ENCODE measurements around the gene NTRK2.

Gene NTRK2

GRCh38 chr9:84996716-84997115 is 327.2 kb downstream of the NTRK2 start:
- H3K4me2 ChIP-seq (ENCODE audit: low read length), result no peak overlapping the region
- H3F3A ChIP-seq (ENCODE audit: insufficient read depth, low read length), result no peaks in the 10 kb centered on the region
- no peaks in the 10 kb centered on the region for H3K79me2 ChIP-seq (ENCODE audit: insufficient read depth, low read length)
- H3K27ac ChIP-seq (ENCODE audit: low read depth, low read length, poor library complexity, severe bottlenecking), result no peak overlapping the region
- H3K9ac ChIP-seq (ENCODE audit: low read length), result no peak overlapping the region
- H2AFZ ChIP-seq (ENCODE audit: low read length), result no peak overlapping the region
- no peaks in the 10 kb centered on the region for H3K9me3 ChIP-seq (ENCODE audit: low read length)
- no peaks in the 10 kb centered on the region for H3K36me3 ChIP-seq (ENCODE audit: insufficient read depth, low read length)
- TF ChIP-seq CTCF (IDR thresholded peaks at IDR 0.05; ENCODE audit: low read length), result no peak
- no peak for TF ChIP-seq EZH2 (IDR thresholded peaks at IDR 0.05; ENCODE audit: borderline replicate concordance, low read length)
- H3K4me1 ChIP-seq (ENCODE audit: insufficient read depth, low read length, severe bottlenecking), result no peaks in the 10 kb centered on the region
- no peaks in the 10 kb centered on the region for H3K27me3 ChIP-seq (ENCODE audit: insufficient read depth, low read length)
- H3K4me3 ChIP-seq (ENCODE audit: low read depth, low read length, poor library complexity, severe bottlenecking), result no peak overlapping the region
- no peaks in the 10 kb centered on the region for H4K20me1 ChIP-seq (ENCODE audit: insufficient read depth, low read length)
- no peaks in the 10 kb centered on the region for H3K9me2 ChIP-seq (ENCODE audit: low read depth, low read length)

GRCh38 chr9:84997472-84997871 is 327.9 kb downstream of the NTRK2 start:
- Histone ChIP-seq H3K27ac (ENCODE audit: low read depth, low read length, poor library complexity, severe bottlenecking) (no peak overlapping the region), H4K20me1 (ENCODE audit: insufficient read depth, low read length) (no peaks in the 10 kb centered on the region), H3K9me3 (ENCODE audit: low read length) (no peaks in the 10 kb centered on the region), H3K36me3 (ENCODE audit: insufficient read depth, low read length) (no peaks in the 10 kb centered on the region), H3K79me2 (ENCODE audit: insufficient read depth, low read length) (no peaks in the 10 kb centered on the region), H3F3A (ENCODE audit: insufficient read depth, low read length) (no peaks in the 10 kb centered on the region), H2AFZ (ENCODE audit: low read length) (no peak overlapping the region), H3K4me2 (ENCODE audit: low read length) (no peak overlapping the region), H3K9ac (ENCODE audit: low read length) (no peak overlapping the region), H3K4me1 (ENCODE audit: insufficient read depth, low read length, severe bottlenecking) (no peaks in the 10 kb centered on the region), H3K9me2 (ENCODE audit: low read depth, low read length) (no peaks in the 10 kb centered on the region), H3K4me3 (ENCODE audit: low read depth, low read length, poor library complexity, severe bottlenecking) (no peak overlapping the region), H3K27me3 (ENCODE audit: insufficient read depth, low read length) (no peaks in the 10 kb centered on the region)
- no peak for TF ChIP-seq CTCF (IDR thresholded peaks at IDR 0.05; ENCODE audit: low read length)

- no peak overlapping the region for H2AFZ ChIP-seq (ENCODE audit: low read length)
- H3K36me3 ChIP-seq (ENCODE audit: insufficient read depth, low read length), result no peaks in the 10 kb centered on the region
- H3K79me2 ChIP-seq (ENCODE audit: insufficient read depth, low read length), result no peaks in the 10 kb centered on the region
- no peak overlapping the region for H3K27ac ChIP-seq (ENCODE audit: low read depth, low read length, poor library complexity, severe bottlenecking)
- no peaks in the 10 kb centered on the region for H3K9me2 ChIP-seq (ENCODE audit: low read depth, low read length)
- TF ChIP-seq CTCF (IDR thresholded peaks at IDR 0.05; ENCODE audit: low read length) (no peak), EZH2 (IDR thresholded peaks at IDR 0.05; ENCODE audit: borderline replicate concordance, low read length) (no peak)
- no peaks in the 10 kb centered on the region for H3K27me3 ChIP-seq (ENCODE audit: insufficient read depth, low read length)
- no peaks in the 10 kb centered on the region for H3F3A ChIP-seq (ENCODE audit: insufficient read depth, low read length)
- no peak overlapping the region for H3K9ac ChIP-seq (ENCODE audit: low read length)
- no peak overlapping the region for H3K4me2 ChIP-seq (ENCODE audit: low read length)
- no peaks in the 10 kb centered on the region for H4K20me1 ChIP-seq (ENCODE audit: insufficient read depth, low read length)
- no peak overlapping the region for H3K4me3 ChIP-seq (ENCODE audit: low read depth, low read length, poor library complexity, severe bottlenecking)
- H3K9me3 ChIP-seq (ENCODE audit: low read length), result no peaks in the 10 kb centered on the region
- no peaks in the 10 kb centered on the region for H3K4me1 ChIP-seq (ENCODE audit: insufficient read depth, low read length, severe bottlenecking)
These were observed 329.1 kb downstream of the NTRK2 start for GRCh38 chr9:84998639-84999038.
